ENCODE data around the gene TSG101. TPM values are rescaled to one million over a fixed set of nuclear protein-coding genes. Genes with fewer than 3 reads are reported as not detected.

TSG101 gene
- polyA plus RNA-seq, 1 donor (not counting 4 experiments of a cell fraction or from before 2014, with no cell fraction given): 113 TPM

DNA sequence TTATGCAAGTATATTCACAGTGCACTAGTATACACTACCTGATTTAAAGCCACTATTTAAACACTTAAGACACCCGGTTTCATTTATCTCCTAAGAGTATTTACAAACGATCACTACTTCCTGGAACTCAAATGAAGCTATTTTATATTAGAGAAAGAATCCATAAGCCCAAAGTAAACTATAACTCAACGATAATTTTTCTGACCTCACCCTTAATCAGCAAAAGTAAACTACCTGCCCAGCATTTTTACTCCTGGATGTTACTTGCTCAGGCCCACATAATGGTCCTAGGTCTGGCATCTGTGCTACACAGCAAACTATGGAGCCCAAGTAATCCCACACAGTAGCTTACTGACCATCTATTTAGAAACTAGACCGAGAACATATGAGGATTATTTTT lies 33.4 kb downstream of the TSG101 start:
- peaks cover 6% of the 10 kb centered on the region for H3K4me1 ChIP-seq (ENCODE audit: control insufficient read depth, extremely low read depth, insufficient read depth, low read length)
- DNase-seq (ENCODE audit: low read depth, low spot score) (no peak), FAIRE-seq (no peak)
- H3K79me2 ChIP-seq (ENCODE audit: control insufficient read depth, insufficient read depth, low read length): no peaks in the 10 kb centered on the region
- peaks cover 0 to 10% of the 10 kb centered on the region in 2 experiments for H3K36me3 ChIP-seq (ENCODE audit: control insufficient read depth in 2 of 2, extremely low read depth in 1 of 2, insufficient read depth in 2 of 2, low read length in 2 of 2)
- H2AFZ ChIP-seq (ENCODE audit: control insufficient read depth, low read length): no peak overlapping the region
- TF ChIP-seq, protein P1, sequence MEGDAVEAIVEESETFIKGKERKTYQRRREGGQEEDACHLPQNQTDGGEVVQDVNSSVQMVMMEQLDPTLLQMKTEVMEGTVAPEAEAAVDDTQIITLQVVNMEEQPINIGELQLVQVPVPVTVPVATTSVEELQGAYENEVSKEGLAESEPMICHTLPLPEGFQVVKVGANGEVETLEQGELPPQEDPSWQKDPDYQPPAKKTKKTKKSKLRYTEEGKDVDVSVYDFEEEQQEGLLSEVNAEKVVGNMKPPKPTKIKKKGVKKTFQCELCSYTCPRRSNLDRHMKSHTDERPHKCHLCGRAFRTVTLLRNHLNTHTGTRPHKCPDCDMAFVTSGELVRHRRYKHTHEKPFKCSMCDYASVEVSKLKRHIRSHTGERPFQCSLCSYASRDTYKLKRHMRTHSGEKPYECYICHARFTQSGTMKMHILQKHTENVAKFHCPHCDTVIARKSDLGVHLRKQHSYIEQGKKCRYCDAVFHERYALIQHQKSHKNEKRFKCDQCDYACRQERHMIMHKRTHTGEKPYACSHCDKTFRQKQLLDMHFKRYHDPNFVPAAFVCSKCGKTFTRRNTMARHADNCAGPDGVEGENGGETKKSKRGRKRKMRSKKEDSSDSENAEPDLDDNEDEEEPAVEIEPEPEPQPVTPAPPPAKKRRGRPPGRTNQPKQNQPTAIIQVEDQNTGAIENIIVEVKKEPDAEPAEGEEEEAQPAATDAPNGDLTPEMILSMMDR (optimal IDR thresholded peaks at IDR 0.05 in 1 of 3, IDR thresholded peaks at IDR 0.05 in 1 of 3, conservative IDR thresholded peaks at IDR 0.05 in 1 of 3; ENCODE audit: extremely low read depth in 1 of 3, insufficient read depth in 2 of 3, low read length in 3 of 3): no peak
- no peak for TF ChIP-seq EZH2 (IDR thresholded peaks at IDR 0.05; ENCODE audit: low read length)
- no peak overlapping the region for H3K9ac ChIP-seq (ENCODE audit: control insufficient read depth, extremely low read depth, insufficient read depth, low read length)
- H3K4me2 ChIP-seq (ENCODE audit: control insufficient read depth, extremely low read depth, insufficient read depth, low read depth, low read length): no peak overlapping the region
- no peaks in the 10 kb centered on the region for H3K27me3 ChIP-seq (ENCODE audit: control insufficient read depth, extremely low read depth, insufficient read depth, low read length)
- no peaks in the 10 kb centered on the region for H3K9me1 ChIP-seq (ENCODE audit: control insufficient read depth, extremely low read depth, insufficient read depth, low read length)
- no peak overlapping the region for H3K4me3 ChIP-seq (ENCODE audit: control insufficient read depth in 2 of 3, extremely low read depth in 1 of 3, insufficient read depth in 2 of 3, low read depth in 1 of 3, low read length in 3 of 3)
- no peaks in the 10 kb centered on the region for H3K9me3 ChIP-seq (ENCODE audit: control insufficient read depth, low read depth, low read length)
- dilution Hi-C loops (cut with MboI; ENCODE audit: extremely low pct_ligation_motif_present, low sequenced_read_pairs): no loop called here
- H3K27ac ChIP-seq (ENCODE audit: control insufficient read depth, insufficient read depth, low read length): no peak overlapping the region
- no peaks in the 10 kb centered on the region for H4K20me1 ChIP-seq (ENCODE audit: control insufficient read depth, extremely low read depth, insufficient read depth, low read length)

DNA sequence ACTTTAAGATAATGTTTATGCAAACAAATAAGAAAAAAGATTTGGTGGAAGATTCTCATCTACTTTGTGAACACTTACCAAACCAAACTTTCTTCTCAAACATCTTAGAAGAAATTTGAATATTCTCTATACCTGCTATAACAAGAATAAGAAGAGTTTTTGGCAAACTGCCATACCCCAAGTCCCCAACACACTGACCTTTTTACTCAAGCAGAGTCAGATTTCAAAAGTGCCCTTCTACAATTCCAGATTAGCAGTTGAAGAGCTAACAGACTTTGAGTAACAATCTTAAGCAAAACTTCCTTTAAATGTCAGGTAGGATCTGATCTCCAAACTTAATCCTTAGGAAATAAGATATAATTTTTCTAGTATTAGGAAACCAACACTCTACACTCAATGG lies 33.9 kb downstream of the TSG101 start:
- Histone ChIP-seq H3K4me3 (ENCODE audit: control insufficient read depth in 2 of 3, extremely low read depth in 1 of 3, insufficient read depth in 2 of 3, low read depth in 1 of 3, low read length in 3 of 3) (no peak overlapping the region), H3K79me2 (ENCODE audit: control insufficient read depth, insufficient read depth, low read length) (no peaks in the 10 kb centered on the region), H3K9me3 (ENCODE audit: control insufficient read depth, low read depth, low read length) (no peaks in the 10 kb centered on the region), H3K36me3 (ENCODE audit: control insufficient read depth in 2 of 2, extremely low read depth in 1 of 2, insufficient read depth in 2 of 2, low read length in 2 of 2) (peaks cover 0 to 10% of the 10 kb centered on the region in 2 experiments), H3K27me3 (ENCODE audit: control insufficient read depth, extremely low read depth, insufficient read depth, low read length) (no peaks in the 10 kb centered on the region), H3K9me1 (ENCODE audit: control insufficient read depth, extremely low read depth, insufficient read depth, low read length) (no peaks in the 10 kb centered on the region), H2AFZ (ENCODE audit: control insufficient read depth, low read length) (no peak overlapping the region), H4K20me1 (ENCODE audit: control insufficient read depth, extremely low read depth, insufficient read depth, low read length) (no peaks in the 10 kb centered on the region), H3K9ac (ENCODE audit: control insufficient read depth, extremely low read depth, insufficient read depth, low read length) (no peak overlapping the region), H3K4me1 (ENCODE audit: control insufficient read depth, extremely low read depth, insufficient read depth, low read length) (peaks cover 6% of the 10 kb centered on the region), H3K27ac (ENCODE audit: control insufficient read depth, insufficient read depth, low read length) (no peak overlapping the region), H3K4me2 (ENCODE audit: control insufficient read depth, extremely low read depth, insufficient read depth, low read depth, low read length) (no peak overlapping the region)
- DNase-seq (ENCODE audit: low read depth, low spot score): no peak
- TF ChIP-seq, protein P1 (optimal IDR thresholded peaks at IDR 0.05 in 1 of 3, IDR thresholded peaks at IDR 0.05 in 1 of 3, conservative IDR thresholded peaks at IDR 0.05 in 1 of 3; ENCODE audit: extremely low read depth in 1 of 3, insufficient read depth in 2 of 3, low read length in 3 of 3): no peak
- TF ChIP-seq EZH2 (IDR thresholded peaks at IDR 0.05; ENCODE audit: low read length): no peak
- no peak for FAIRE-seq
- dilution Hi-C loops (cut with MboI; ENCODE audit: extremely low pct_ligation_motif_present, low sequenced_read_pairs): no loop called here

Data from keratinocyte (primary cell).